WTC11 (cell line): ENCODE results near the gene RBFOX1.

ENCODE experiments used
- CREM ChIP-seq: sonication (generic); formaldehyde crosslinking; IDR thresholded peaks from 2 replicates; pipeline ENCODE4 v1.8.1; 2022; ENCODE audit warnings: mild to moderate bottlenecking, missing genetic modification reagents, moderate library complexity
- CTCF ChIP-seq: fragments of 200-600 bp; IDR thresholded peaks from 2 replicates; pipeline ENCODE4 v1.8.0; 2022; ENCODE audit warnings: antibody characterized with exemption
- FOXJ3 ChIP-seq: sonication (generic); formaldehyde crosslinking; IDR thresholded peaks from 2 replicates; pipeline ENCODE4 v1.9.0; 2021; ENCODE audit warnings: missing genetic modification reagents, mild to moderate bottlenecking, borderline replicate concordance
- TEAD4 ChIP-seq: sonication (generic); formaldehyde crosslinking; IDR thresholded peaks from 2 replicates; pipeline ENCODE4 v1.8.0; 2022; ENCODE audit warnings: mild to moderate bottlenecking, missing genetic modification reagents

DNA sequence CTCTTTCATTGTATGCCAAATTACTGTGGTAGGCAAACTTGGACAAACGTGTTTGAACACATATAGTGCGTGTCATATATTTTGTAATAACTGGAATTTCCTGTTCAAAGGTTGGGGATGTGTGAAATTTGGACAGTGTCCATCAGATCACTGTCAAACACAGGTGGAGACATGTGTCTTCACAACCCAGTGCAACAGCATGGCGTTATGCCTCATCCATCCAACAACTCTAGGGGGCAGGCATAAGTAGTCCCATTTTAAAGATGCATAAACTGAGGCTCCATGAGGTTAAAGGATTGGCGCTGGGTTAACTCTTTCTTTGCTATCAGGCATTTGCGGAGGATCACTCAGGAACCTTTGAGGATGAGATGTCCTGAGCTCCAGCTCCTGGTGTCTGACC lies 103.7 kb downstream of the RBFOX1 start:
- TF ChIP-seq CTCF (no peak), TEAD4 (CRISPR knock-in tag) (no peak), FOXJ3 (CRISPR knock-in tag) (no peak), CREM (CRISPR knock-in tag) (no peak)
